Activated CD8-positive, alpha-beta memory T cell treated with anti-CD3 and anti-CD28 coated beads, Interleukin-2, amount 50 U/mL, for 4 hours (primary cell): Measurements from ENCODE around the gene ARHGAP24.

Experiments used
- DNase-seq: peaks from one replicate; pipeline ENCODE4 v3.0.0-alpha.2; 2020

Gene ARHGAP24

GRCh38 chr4:85520765-85521749 lies 46.1 kb downstream of the ARHGAP24 start:
- no peak for DNase-seq

DNA sequence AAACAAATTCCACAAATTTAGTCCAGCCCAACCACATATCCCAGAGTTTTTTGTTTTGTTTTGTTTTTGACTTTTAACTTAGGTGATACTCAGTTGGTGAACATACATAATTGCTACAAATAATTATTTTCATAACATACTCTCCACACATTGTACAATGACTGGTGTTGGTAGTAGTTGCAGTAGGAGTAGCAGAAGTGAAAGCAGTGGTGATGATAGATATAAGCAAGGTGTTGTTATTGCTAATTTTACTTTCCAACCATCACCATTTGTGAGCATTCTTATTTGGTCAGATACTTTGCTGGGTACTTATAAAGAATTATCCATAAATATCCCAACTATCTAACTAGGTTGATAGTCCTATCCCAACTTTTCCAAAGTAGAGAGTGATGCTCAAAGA lies 47.3 kb downstream of the ARHGAP24 start:
- no peak for DNase-seq

GRCh38 chr4:85522836-85523235 lies 47.9 kb downstream of the ARHGAP24 start:
- no peak for DNase-seq

- DNase-seq: no peak
These were observed 52.9 kb downstream of the ARHGAP24 start for GRCh38 chr4:85527815-85528214.

DNA sequence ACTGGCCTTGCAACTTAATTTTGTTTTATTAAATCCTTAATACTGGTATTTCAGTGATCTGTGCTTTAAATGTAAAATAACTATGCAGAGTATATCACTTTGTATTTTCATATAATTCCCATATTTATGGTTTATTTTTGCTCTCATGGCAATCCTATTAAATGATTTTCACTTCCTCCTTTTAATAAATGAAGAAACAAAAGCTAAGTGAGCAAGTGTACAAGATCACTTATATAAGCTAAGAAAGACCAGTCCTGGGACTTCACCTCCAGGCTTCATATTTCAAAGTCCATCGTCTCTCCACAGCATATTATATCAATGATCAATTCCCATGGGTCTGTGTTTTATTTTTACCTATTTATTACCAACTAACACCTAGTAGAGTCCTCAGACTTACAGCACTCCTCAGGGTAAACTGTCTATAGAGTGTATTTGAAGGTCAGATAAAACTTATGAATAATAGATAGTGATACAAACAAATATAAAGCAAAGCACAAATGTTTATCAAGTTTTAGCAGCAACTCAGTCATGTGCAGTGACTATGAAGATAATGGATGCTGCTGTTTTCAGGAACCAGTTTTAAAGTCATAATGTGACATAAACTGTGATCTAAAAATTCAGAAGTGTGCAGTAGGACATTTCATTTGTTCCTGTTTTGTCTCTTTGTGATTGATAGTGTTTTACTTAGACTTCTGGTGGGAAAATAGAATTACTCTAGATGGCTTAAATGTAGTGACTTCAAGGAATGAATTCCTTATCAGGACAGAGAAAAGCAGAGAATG lies 56.8 kb downstream of the ARHGAP24 start:
- no peak for DNase-seq

DNA sequence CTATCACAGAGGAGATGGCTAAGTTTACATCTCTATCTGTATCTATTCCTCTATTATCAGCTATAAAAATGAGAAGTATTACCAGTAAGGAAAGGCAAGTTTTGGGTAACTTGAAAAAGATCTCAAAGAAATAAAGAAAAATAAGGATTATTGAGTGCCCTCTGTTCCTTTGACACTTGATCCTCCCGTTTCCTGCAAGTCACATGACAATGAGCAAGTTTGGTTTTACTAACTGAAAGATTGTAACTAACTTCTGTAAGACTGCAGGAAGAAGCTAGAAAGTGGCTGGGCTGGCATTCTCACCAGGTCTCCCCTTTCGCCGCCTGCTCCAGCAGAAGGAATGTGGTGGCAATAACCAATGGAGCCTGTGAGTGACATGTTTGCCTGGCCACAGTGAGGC lies 59.2 kb downstream of the ARHGAP24 start:
- no peak for DNase-seq

GRCh38 chr4:85543832-85544231 lies 68.9 kb downstream of the ARHGAP24 start:
- DNase-seq: no peak

DNA sequence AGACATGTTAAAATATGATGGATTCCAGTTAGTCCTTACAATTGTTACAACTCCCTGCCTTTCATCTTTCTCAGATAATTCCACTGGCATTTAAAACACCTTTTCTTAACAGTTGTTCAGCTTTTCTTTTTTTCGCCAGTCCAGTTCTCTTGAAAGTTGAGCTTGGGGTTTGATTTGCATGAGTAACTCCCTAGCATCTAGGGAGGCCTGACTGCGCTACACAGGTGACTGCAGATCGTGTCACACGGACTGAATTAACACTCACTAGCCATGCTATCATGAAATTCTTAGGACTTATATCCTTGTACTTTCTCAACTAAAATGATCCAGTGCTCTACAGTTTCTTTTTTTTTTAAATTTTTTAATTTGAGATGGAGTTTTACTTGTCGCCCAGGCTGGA lies 69.8 kb downstream of the ARHGAP24 start:
- no peak for DNase-seq

GRCh38 chr4:85548116-85548515 lies 73.2 kb downstream of the ARHGAP24 start:
- DNase-seq: no peak

DNA sequence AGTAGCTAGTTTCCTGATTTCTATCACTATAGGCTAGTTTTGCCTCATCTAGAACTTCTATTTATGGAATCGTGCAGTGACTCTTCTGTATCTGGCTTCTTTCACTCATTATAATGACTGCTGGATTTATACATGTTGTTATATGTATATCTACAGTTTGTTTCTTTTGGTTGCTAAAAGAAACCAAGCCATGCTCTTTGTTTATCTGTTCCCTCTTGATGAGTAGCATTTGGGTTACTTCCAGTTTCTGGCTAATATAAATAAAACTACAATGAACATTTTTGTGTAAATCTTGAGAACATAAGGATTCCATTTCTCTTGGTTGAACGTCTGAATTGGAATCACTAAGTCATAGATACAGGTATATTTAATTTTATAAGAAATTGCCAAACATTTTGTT lies 73.9 kb downstream of the ARHGAP24 start:
- DNase-seq: no peak

DNA sequence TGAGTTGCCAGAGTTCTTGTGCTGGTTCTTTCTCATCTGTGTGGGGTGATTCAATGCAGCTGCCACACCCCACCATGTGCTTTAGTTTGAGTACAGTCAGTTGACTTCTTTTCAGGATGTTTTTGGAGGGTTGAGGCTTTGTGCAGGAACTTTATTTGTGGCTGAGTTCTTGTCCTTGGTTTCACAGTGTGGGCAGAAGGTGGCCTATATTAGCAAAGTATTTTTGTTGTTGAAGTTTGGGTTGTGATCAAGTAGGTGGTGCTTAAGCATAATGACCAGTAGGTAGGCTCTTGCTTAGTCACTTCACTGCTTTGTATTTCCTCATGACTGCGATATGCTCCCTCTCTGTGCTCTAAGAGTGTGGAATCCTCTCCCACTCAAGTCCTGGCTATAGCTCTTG lies 80.3 kb downstream of the ARHGAP24 start:
- DNase-seq: no peak

DNA sequence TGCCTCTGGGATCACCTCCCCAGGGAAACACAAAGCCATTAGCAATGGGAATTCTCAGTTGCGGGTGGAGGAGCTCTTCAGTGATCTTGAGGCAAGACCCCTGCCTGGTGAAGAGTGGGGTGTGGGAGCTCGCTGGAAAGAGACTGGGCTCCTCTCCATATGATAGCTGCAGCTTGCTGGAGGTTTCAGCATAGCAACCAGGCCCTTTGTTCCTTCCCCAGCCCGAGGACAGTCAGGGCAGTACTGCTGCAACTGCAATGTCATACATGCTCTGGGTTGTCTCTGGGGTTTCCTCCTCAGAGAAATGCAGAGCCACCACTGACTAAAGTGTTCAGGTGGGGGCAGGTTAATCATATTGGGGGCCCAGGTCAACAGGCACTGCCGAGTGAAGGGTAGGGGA lies 81.3 kb downstream of the ARHGAP24 start:
- DNase-seq: no peak

- no peak for DNase-seq
These were observed 82.3 kb downstream of the ARHGAP24 start for GRCh38 chr4:85557016-85557901.

GRCh38 chr4:85565761-85566480 lies 91.0 kb downstream of the ARHGAP24 start:
- no peak for DNase-seq

- no peak for DNase-seq
These were observed 94.9 kb downstream of the ARHGAP24 start for GRCh38 chr4:85569730-85570299.

DNA sequence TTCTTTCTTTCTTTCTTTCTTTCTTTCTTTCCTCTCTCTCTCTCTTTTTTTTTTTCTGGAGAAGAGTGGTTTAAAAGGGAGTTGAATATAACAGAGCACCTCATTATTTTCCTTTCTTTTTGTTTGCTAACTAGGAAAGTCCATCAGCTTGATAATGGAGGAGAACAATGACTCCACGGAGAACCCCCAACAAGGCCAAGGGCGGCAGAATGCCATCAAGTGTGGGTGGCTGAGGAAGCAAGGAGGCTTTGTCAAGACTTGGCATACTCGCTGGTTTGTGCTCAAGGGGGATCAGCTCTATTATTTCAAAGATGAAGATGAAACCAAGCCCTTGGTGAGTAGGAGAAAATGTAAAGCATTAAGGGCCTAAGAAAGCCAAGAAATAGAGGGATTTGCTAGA lies 95.4 kb downstream of the ARHGAP24 start:
- DNase-seq: no peak

- DNase-seq: no peak
These were observed 96.1 kb downstream of the ARHGAP24 start for GRCh38 chr4:85571008-85571407.

GRCh38 chr4:85573270-85573669 lies 98.3 kb downstream of the ARHGAP24 start:
- no peak for DNase-seq

- DNase-seq: no peak
These were observed 102.4 kb downstream of the ARHGAP24 start for GRCh38 chr4:85577307-85577706.

DNA sequence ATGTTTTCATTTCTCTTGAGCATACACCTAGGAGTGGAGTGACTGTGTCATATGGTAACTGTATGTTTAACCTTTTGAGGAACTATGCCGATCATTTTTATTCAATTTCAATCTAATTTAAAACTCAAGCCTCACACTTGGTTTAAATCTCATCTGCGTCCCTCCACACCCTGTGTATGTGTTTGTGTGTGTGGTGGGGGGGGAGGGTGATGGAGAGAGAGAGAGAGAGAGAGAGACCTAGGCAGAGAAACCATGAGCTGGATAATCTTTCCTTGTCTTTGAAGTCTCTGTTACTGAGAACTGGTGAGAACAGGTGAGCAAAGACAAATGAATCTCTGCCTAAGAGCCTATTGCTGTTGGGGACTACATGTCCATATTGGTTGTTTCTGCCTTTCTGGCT lies 105.0 kb downstream of the ARHGAP24 start:
- DNase-seq: no peak

GRCh38 chr4:85580489-85580888 lies 105.5 kb downstream of the ARHGAP24 start:
- no peak for DNase-seq

GRCh38 chr4:85587952-85588351 lies 113.0 kb downstream of the ARHGAP24 start:
- DNase-seq: no peak
